ENCODE results near the gene FAM168A.

DNA sequence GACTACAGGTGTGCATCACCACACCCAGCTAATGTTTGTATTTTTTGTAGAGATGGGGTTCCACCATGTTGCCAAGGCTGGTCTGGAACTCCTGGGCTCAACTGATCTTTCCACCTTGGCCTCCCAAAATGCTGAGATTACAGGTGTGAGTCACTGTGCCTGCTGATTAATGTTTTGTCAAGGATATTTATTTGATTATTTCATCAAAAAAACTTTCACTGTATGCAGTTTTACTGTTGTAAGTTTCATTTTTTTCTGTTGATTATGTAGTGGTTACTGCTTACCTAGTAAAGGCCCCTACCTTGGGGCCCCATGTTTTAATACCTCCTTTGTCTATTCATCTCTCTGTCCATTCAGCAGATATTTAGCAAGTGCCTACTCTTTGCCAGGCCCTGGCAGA lies 16.7 kb upstream of the FAM168A start:
- no peak for TF ChIP-seq CTCF (IDR thresholded peaks at IDR 0.05; ENCODE audit: insufficient read depth, low read length)
- no peak for TF ChIP-seq POLR2AphosphoS5 (IDR thresholded peaks at IDR 0.05; ENCODE audit: low read depth)

All from HL-60 (cell line).